Stimulated activated CD4-positive, alpha-beta T cell treated with anti-CD3 and anti-CD28 coated beads, Interleukin-12 subunit alpha, Interleukin-12 subunit beta, amount 100 ng/mL, for 24 hours (primary cell): ENCODE measurements around the gene TMPRSS4.

Experiments
- DNase-seq, 2 experiments: peaks; one replicate each; pipeline ENCODE4 v3.0.0-alpha.2; 2020; ENCODE audit warnings: low read depth in 2 of 2

The TMPRSS4 gene

GRCh38 chr11:118079491-118079890 is 2.6 kb downstream of the TMPRSS4 start:
- no peak for DNase-seq

DNA sequence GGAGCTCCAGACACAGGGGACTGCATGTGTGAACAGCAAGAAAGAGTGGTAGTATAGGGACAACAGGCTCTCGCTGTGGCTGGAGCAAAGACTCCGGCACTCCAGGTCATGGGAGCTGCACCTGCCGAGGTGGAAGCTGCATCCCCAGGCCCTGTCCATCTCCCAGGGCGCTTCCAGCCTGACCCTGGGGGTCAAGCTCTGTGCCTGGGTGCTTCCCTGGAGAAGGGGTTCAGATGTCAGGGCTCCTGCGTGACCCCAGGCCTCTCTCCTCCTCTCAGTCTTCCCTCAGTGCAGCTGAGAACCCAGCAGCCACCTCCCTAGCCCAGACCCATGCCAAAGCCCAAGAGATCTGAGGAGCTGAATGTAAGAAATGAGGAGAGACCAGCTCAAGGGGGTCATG is 3.4 kb downstream of the TMPRSS4 start:
- no peak for DNase-seq

DNA sequence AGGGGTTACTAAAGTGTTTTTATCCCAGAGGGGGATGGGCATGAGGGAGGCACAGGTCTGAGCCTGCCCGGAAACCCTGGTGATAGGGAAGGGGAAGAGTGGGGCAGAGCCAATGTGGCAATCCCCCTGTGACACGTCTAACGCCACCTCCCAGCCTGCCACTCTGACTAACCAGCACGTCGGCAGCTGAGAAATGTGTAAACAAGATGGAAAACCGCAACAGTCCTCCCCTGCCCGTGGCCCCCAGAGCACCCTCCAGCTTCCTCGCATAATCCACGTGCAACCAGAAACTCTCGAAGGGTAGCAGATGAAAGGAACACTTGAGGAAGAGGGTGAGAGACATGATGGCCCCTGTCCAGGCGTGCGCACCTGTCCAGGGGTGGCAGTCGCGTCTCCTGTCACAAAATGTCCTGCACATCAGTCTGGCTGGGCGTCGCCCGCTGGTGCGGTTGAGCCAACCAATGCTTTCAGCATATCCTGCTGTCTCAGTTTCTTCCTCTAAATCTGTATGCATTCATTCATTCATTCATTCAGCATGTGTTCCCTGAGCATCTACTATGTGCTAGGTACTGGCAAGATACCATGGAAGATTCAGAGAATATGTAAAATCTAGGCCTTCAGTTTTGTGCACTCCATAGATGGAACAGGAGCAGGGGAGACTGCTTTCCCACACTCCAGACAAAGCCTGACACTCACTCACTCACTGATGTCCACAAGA is 4.5 kb downstream of the TMPRSS4 start:
- no peak for DNase-seq

- no peak for DNase-seq
Observed at GRCh38 chr11:118082880-118083552, 6.1 kb downstream of the TMPRSS4 start.

- DNase-seq: no peak
Observed at GRCh38 chr11:118084247-118084646, 7.4 kb downstream of the TMPRSS4 start.

GRCh38 chr11:118084656-118085055 is 7.8 kb downstream of the TMPRSS4 start:
- no peak for DNase-seq

DNA sequence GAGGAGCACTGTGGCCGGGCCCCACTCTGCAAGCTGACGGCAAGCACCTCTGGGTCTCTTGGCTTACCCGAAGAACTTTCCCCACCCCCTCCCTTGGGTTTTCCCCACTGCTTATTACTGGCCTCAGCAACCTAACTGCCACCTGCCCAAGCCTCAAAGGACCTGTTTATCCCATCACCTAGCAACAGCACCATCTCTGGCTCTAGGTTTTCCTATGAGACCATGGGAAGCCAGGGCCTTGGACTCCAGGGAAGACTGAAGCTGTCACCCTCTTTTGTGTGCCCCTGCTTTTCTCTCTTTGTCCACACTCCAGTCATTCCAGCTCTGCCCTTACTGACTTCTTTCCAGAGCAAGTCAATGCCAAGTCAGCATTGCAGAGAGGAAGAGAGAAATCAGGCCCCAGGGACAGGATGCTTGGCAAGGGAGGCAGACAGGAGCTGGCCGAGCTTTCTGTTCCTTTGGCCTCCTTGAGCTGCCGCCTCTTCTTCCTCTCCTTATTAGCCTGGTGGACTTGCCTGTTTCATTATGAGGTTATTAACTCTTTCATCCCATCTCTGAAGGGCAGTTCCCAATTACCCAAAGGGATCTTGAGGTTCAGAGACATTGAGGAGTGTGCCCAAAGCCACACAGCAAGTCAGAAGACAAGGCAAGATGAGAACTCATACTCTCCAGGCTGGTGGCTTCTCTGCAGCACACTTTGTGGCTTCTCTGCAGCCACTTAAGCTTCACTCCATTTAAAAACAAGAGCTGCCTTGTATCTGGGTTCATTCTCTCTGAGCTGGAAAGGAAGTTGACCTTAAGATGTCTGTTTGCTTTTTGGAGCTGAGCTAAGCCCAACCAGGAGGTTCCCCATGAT is 10.3 kb downstream of the TMPRSS4 start, which contains the start of gene SMIM35:
TSS of gene SMIM35 (minus strand) at position 51 of the 856 bp plus-strand sequence. CDS start 206 bp downstream, outside the sequence.
- no peak for DNase-seq

DNA sequence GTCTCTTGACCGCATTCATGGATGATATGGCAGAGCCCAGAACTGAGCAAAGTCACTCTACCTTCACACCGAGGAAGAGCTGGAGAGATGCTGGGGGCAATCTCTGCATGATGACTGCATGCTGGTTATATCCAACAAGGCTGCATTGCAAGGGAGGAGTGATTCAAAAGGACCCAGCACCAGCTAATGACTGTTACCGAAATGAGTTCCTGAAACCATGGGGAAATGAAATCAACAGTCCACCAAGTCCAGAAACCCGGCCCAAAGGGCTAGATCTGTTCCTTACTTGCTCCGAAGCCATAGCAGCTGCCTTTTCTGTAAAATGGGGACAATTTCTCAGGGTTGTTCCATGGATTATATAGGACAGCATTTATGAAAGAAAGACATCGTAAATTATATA is 11.1 kb downstream of the TMPRSS4 start:
- no peak for DNase-seq

DNA sequence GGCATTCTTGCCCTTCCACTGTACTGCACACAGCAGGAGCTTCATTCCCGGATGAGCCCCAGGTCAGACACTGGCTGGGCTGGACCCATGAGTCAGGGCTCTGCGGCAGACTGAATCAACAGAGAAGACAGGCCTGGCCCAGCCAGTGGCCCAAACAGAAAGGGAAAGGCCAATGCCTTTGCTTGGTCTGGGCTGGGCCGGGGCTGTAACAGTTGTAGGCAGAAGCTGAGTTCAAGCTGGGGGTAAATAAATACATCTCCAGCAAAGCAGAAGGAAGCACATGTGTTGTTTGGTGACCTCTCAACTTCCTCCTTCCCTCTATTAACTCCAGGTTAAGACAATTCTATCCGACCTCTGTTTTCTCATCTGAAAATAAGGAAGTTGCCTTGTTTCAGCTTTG is 11.7 kb downstream of the TMPRSS4 start:
- no peak for DNase-seq

DNA sequence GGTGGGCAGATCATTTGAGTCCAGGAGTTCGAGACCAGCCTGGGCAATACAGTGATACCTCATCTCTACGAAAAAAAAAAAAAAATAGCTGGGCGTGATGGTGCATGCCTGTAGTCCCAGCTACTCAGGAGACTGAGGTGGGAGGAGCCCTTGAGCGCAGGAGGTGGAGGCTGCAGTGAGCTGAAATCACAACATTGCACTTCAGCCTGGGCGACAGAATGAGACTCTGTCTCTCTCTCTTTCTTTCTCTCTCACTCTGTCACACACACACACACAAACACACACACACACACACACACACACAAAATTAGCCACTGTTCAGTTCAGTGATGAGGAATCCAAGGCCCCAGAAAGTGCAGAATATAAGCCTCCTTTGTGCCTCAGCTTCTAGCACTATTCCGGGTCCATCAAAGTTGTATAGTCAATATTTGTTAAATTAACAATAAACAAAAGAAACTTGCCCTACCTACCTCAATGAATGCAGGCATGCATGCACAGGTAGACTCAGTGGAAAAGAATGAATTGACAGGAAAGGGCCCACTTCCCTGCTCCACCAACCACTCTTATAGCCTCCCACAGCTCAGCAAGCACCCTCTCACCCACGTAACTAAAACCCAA is 13.8 kb downstream of the TMPRSS4 start:
- DNase-seq: no peak

GRCh38 chr11:118091690-118092089 is 14.8 kb downstream of the TMPRSS4 start:
- no peak for DNase-seq

DNA sequence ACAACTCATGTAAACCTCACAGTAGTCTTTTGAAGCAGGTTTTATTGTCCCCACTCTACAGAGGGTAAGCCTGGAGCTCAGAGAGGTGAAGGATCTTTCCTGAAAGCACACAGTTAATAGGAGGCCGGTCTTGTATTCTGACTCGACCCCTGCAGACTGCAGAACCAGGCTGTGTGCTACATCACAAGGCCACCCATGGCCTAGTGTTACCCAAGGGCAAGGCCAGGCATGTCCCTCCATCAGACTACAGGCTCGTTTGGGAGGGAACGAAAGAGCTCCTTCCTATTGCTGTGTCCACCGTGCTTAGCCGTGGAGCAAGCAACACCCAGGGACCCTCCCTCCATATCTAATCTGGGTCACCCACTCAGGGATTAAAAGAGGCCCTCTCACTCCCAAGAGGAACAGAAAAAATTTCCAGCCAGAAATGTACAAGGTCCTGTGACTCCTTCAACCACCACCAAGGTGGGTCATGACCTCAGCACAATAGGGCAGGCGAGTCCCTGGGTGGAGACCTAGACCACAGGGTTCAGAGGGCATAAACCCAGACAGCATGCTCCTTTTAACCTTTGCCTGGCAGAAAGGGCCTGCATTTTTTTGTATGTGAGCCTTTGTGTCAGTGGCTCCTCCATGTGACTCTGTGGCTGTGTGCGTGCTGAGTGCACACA is 16.2 kb downstream of the TMPRSS4 start:
- no peak for DNase-seq

DNA sequence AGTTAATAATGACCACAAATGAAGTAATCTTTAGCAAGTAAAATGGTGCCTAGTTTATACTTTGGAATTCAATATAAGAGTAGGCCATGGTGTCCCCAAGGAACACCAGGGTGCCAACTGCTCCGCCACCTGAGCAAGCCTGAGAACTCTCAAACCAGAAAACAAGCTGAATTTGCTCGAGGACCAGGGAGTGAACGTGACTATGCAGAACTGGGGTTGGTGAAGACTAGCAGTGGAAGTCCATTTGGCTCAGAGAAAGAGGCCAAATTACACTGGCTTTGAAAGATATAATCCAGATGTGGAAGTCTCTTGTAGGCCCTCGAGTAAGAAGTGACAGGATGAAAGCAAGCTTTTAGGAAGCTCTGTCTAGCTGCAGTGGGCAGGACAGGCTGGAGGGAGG is 18.6 kb downstream of the TMPRSS4 start:
- DNase-seq: no peak

DNA sequence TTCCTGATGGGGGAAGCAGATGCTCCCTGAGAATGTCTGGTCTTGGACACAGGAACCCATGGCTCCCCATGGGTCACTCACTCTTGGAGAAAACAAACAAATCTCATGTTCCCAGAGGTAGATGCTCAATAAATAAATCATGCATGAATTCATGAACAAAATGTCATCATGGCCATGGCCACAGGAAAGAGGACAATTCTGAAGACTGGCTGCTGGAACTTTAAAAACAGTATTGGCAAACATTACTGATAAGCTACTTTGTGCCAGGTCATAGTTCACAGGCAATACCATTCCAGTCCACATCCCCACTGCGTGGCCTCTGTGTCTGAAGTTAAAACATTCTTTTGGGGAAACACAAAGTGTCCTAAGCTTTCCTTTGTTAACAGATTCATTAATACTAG is 19.1 kb downstream of the TMPRSS4 start:
- no peak for DNase-seq

- no peak for DNase-seq
Observed at GRCh38 chr11:118098996-118099837, 22.3 kb downstream of the TMPRSS4 start.

GRCh38 chr11:118099838-118100556 is 23.1 kb downstream of the TMPRSS4 start:
- DNase-seq: no peak

DNA sequence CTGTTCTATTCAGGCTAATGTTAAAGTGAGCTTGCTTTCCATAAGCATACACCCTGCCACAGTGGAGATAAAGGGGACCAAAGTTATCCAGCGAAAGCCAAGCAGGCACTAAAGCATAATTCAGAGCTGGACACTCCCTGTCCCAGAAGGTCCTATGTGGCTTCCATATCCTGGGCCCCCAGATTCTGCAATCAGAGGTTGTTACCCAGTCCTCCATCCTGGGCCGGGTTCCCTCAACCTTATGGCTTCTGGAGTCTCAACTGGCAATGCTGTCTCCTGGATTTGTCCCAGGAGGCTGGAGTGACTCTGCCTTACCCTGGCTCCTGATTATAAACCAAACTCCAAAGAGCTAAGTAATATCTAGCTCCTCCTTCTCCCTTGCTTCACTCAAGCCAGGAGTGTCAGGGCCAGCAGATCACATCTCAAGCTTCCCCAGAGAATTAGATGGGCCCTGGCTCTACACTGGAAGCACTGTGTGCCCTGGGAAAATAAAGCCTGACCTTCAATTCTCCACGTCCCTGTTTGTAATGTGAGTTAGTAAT is 23.9 kb downstream of the TMPRSS4 start:
- DNase-seq: no peak

GRCh38 chr11:118102721-118103261 is 25.9 kb downstream of the TMPRSS4 start:
- no peak for DNase-seq

GRCh38 chr11:118104491-118104890 is 27.6 kb downstream of the TMPRSS4 start:
- DNase-seq: no peak
